ENCODE results near the gene TIPRL. TPM values are rescaled to one million over a fixed set of nuclear protein-coding genes. Genes with fewer than 3 reads are reported as not detected.

Gene TIPRL
- total and polyA plus RNA-seq, 2 of the 8 experiments (the other 6 are each of a cell fraction or from before 2014, with no cell fraction given), result 8.1 to 27.4 TPM

DNA sequence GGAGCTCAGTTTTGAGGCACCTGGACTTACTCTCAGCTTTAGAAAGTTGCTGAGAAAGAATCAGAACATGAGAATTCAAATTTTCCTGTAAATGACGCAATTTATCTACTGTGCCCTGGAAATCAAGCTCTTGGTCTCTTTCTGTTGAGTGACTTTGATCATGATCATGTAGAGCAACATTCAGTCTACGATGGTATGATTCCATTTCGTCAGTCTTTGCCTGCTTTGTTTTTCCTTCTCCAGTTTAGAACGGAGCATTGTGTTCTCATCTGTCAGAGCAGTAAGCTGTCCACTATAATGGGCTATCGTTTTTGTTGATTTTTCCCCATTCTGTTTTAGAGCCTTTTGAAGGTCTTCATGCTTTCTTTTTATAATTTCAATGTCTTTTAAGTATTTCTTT lies 67.7 kb downstream of the TIPRL start:
- no peak overlapping the region for H3K14ac ChIP-seq (ENCODE audit: insufficient read length)
- ChIA-PET POLR2A (ENCODE audit: partially characterized antibody) (interaction anchor here (0.9 kb wide), 1 partner anchor 13 kb away, joined by 3 read pairs; no protein-coding TSS in a partner anchor), CTCF (ENCODE audit: partially characterized antibody) (interaction anchor here (0.8 to 2.2 kb wide), 2 partner anchors 8 to 11 kb away, joined by 6 to 18 read pairs; no protein-coding TSS in a partner anchor)
- no peak overlapping the region for H3K4me2 ChIP-seq (ENCODE audit: insufficient read depth in 1 of 2, low read depth in 2 of 2, low read length in 2 of 2)
- H3K27me3 ChIP-seq (replicated peaks in 1 of 4; ENCODE audit: control insufficient read depth in 3 of 4, extremely low read depth in 1 of 4, insufficient read depth in 3 of 4, low read length in 3 of 4), result no peaks in the 10 kb centered on the region
- H3K18ac ChIP-seq (ENCODE audit: extremely low read depth, low read length), result no peak overlapping the region
- peaks cover 0 to 6% (median 3%) of the 10 kb centered on the region in 4 experiments; a peak in 3 of 7 replicates for H3K4me1 ChIP-seq (replicated peaks in 1 of 4; ENCODE audit: control insufficient read depth in 3 of 4, insufficient read depth in 4 of 4, low read length in 3 of 4)
- H3K56ac ChIP-seq (replicated peaks; ENCODE audit: insufficient read length, low read depth, low read length), result no peak overlapping the region
- no peak overlapping the region for H2BK5ac ChIP-seq (ENCODE audit: low read depth, low read length)
- no peak overlapping the region for H2AFZ ChIP-seq (ENCODE audit: low read length)
- H2BK120ac ChIP-seq (replicated peaks; ENCODE audit: low read depth, low read length), result no peak overlapping the region
- H3K27ac ChIP-seq (ENCODE audit: low read depth, low read length), result no peak overlapping the region
- FAIRE-seq (no peak), DNase-seq (ENCODE audit: low read depth in 1 of 2, low spot score in 2 of 2) (no peak)
- H3K9me3 ChIP-seq (ENCODE audit: insufficient read depth in 2 of 2, low read depth in 1 of 2, low read length in 1 of 2), result no peaks in the 10 kb centered on the region
- H3K79me1 ChIP-seq (ENCODE audit: low read depth, low read length), result no peaks in the 10 kb centered on the region
- no peak overlapping the region for H3K23ac ChIP-seq (ENCODE audit: insufficient read length)
- no peak overlapping the region for H4K8ac ChIP-seq (ENCODE audit: extremely low read depth, insufficient read depth, low read length)
- H3K4me3 ChIP-seq (ENCODE audit: extremely low read depth in 1 of 4, insufficient read depth in 2 of 4, low read depth in 3 of 4, low read length in 4 of 4), result no peak overlapping the region
- TF ChIP-seq KDM4A (IDR thresholded peaks at IDR 0.05; ENCODE audit: low read depth, low read length, severe bottlenecking) (no peak), RBBP5 (IDR thresholded peaks at IDR 0.05; ENCODE audit: borderline replicate concordance, low read depth, low read length) (no peak), KDM5A (IDR thresholded peaks at IDR 0.05; ENCODE audit: low read length) (no peak)
- no peak overlapping the region for H4K91ac ChIP-seq (replicated peaks; ENCODE audit: insufficient read length, low read length)
- no peak overlapping the region for H2BK20ac ChIP-seq (ENCODE audit: low read length)
- no peak overlapping the region for H3K9ac ChIP-seq (replicated peaks in 1 of 4; ENCODE audit: extremely low read depth in 1 of 4, low read depth in 3 of 4, low read length in 3 of 4)
- no peak overlapping the region for H2BK12ac ChIP-seq (ENCODE audit: low read depth, low read length)
- H3K79me2 ChIP-seq (ENCODE audit: control insufficient read depth in 1 of 2, insufficient read depth in 2 of 2, low read length in 2 of 2), result no peaks in the 10 kb centered on the region
- no peaks in the 10 kb centered on the region for H4K20me1 ChIP-seq (replicated peaks in 1 of 2; ENCODE audit: control insufficient read depth in 1 of 2, insufficient read depth in 2 of 2, low read length in 2 of 2)
- no peaks in the 10 kb centered on the region for H3K23me2 ChIP-seq (ENCODE audit: low read depth, low read length)
- peaks cover 7 to 17% (median 10%) of the 10 kb centered on the region in 4 experiments; a peak in 7 of 8 replicates for H3K36me3 ChIP-seq (ENCODE audit: control insufficient read depth in 2 of 4, insufficient read depth in 4 of 4, low read length in 3 of 4)
- no peak overlapping the region for H2BK15ac ChIP-seq (ENCODE audit: low read length)
- WGBS, 2 experiments (ENCODE audit: extremely low coverage in 1 of 2, insufficient coverage in 1 of 2, insufficient read length in 1 of 2, insufficient replicate concordance in 2 of 2, low coverage in 1 of 2, low lambda C conversion rate in 2 of 2, missing lambda C conversion rate in 1 of 2), result 90% methylated on average over 5 of the region's 5 CpGs; no CpG with 5 or more reads in 1 of the 2 experiments
- H2AK5ac ChIP-seq (ENCODE audit: low read depth, low read length), result no peak overlapping the region
- no peak overlapping the region for H4K5ac ChIP-seq (ENCODE audit: insufficient read length, low read depth, low read length)
- no peak overlapping the region for H3K4ac ChIP-seq (replicated peaks; ENCODE audit: insufficient read length, low read depth, low read length)

Small RNA genes lying within 50 kb of the gene (small RNA-seq; reads per million reads assigned to genes)
- gene AL021397.1 (ENCODE audit: insufficient read depth), result not detected

Other genes starting within 250 kb of the TIPRL start
- gene DCAF6, start 242.3 kb upstream of the TIPRL start, total RNA-seq (2021; fragmentation: NEBNext Ultra II Directional; extraction: Animal tissue kit (Norgen Biotek cat#: 25700)), result 16.5 and 17.4 TPM in 2 replicates
- gene DCAF6, start 242.3 kb upstream of the TIPRL start, polyA plus RNA-seq (2011; rRNA removed), result 10.0 and 12.3 TPM in 2 replicates
- 40.6 and 40.9 TPM in 2 replicates for gene MPC2, start 241.9 kb upstream of the TIPRL start, total RNA-seq (2021; fragmentation: NEBNext Ultra II Directional; extraction: Animal tissue kit (Norgen Biotek cat#: 25700))
- 14.9 and 18.6 TPM in 2 replicates for gene MPC2, start 241.9 kb upstream of the TIPRL start, polyA plus RNA-seq (2011; rRNA removed)
- gene GPR161, start 42.0 kb upstream of the TIPRL start, total RNA-seq (2021; fragmentation: NEBNext Ultra II Directional; extraction: Animal tissue kit (Norgen Biotek cat#: 25700)), result 16.8 and 17.3 TPM in 2 replicates
- gene GPR161, start 42.0 kb upstream of the TIPRL start, polyA plus RNA-seq (2011; rRNA removed), result 13.7 and 17.6 TPM in 2 replicates
- 29.0 and 29.5 TPM in 2 replicates for gene SFT2D2, start 47.0 kb downstream of the TIPRL start, total RNA-seq (2021; fragmentation: NEBNext Ultra II Directional; extraction: Animal tissue kit (Norgen Biotek cat#: 25700))
- 5.4 and 9.0 TPM in 2 replicates for gene SFT2D2, start 47.0 kb downstream of the TIPRL start, polyA plus RNA-seq (2011; rRNA removed)
- gene TBX19, start 101.9 kb downstream of the TIPRL start, total RNA-seq (2021; fragmentation: NEBNext Ultra II Directional; extraction: Animal tissue kit (Norgen Biotek cat#: 25700)), result 0.80 and 1.0 TPM in 2 replicates
- 1.3 and 1.8 TPM in 2 replicates for gene TBX19, start 101.9 kb downstream of the TIPRL start, polyA plus RNA-seq (2011; rRNA removed)